T-helper 17 cell (primary cell): Measurements from ENCODE around the gene ANO7. TPM values are rescaled to one million over a fixed set of nuclear protein-coding genes. Genes with fewer than 3 reads are reported as not detected.

Source experiments
- ATAC-seq: fragments of 150-1000 bp; cut with Tn5 transposase; 2 replicates; pipeline ENCODE4 v1.10.0; 2021; ENCODE audit warnings: mild to moderate bottlenecking, moderate library complexity
- DNase-seq, 3 donors: peaks; one replicate each; pipeline versions ENCODE4 v3.0.0 to v3.0.0-alpha.2; 2020 to 2021
- H3K9me3 ChIP-seq: one replicate; pipeline ENCODE4 v1.7.0; 2013; ENCODE audit warnings: low read length, mild to moderate bottlenecking; ENCODE audit not compliant: control insufficient read depth, poor library complexity, severe bottlenecking
- H3K27ac Mint-ChIP-seq: one replicate; pipeline ENCODE4 v1.8.0; 2022; ENCODE audit warnings: mild to moderate bottlenecking, moderate library complexity, mixed read lengths
- H3K27me3 Mint-ChIP-seq: one replicate; pipeline ENCODE4 v1.8.0; 2022; ENCODE audit warnings: mixed read lengths
- H3K36me3 Mint-ChIP-seq: one replicate; pipeline ENCODE4 v1.8.0; 2022; ENCODE audit warnings: low read depth, mixed read lengths
- H3K4me1 Mint-ChIP-seq: one replicate; pipeline ENCODE4 v1.8.0; 2022; ENCODE audit warnings: mild to moderate bottlenecking, mixed read lengths
- H3K4me3 Mint-ChIP-seq: one replicate; pipeline ENCODE4 v1.8.0; 2022; ENCODE audit warnings: mild to moderate bottlenecking, moderate library complexity, mixed read lengths
- total RNA-seq, 4 donors: library from RNA in 2 of 4; stranded (reverse) in 2 of 4; gene quantifications; one replicate each; pipeline ENCODE4 v1.2.3 and lab custom pipeline; 2022 to 2026

ANO7 gene
- total RNA-seq, 2 donors from 2014 or later = 0.16 to 0.20 TPM

GRCh38 chr2:241213567-241213966 is 25.1 kb downstream of the ANO7 start:
- no peak overlapping the region for H3K4me3 Mint-ChIP-seq
- H3K27me3 Mint-ChIP-seq = no peaks in the 10 kb centered on the region
- no peaks in the 10 kb centered on the region for H3K9me3 ChIP-seq
- no peak overlapping the region for H3K27ac Mint-ChIP-seq
- ATAC-seq (no peak), DNase-seq (no peak)
- peaks cover 10% of the 10 kb centered on the region for H3K4me1 Mint-ChIP-seq
- no peaks in the 10 kb centered on the region for H3K36me3 Mint-ChIP-seq

- Mint-ChIP-seq H3K4me3 (no peak overlapping the region), H3K27ac (no peak overlapping the region), H3K4me1 (peaks cover 15% of the 10 kb centered on the region), H3K36me3 (no peaks in the 10 kb centered on the region), H3K27me3 (no peaks in the 10 kb centered on the region)
- DNase-seq = no peak
- H3K9me3 ChIP-seq = no peaks in the 10 kb centered on the region
- no peak for ATAC-seq
These were observed 25.7 kb downstream of the ANO7 start for GRCh38 chr2:241214209-241214608.

- Mint-ChIP-seq H3K4me3 (no peak overlapping the region), H3K36me3 (no peaks in the 10 kb centered on the region), H3K4me1 (peaks cover 15% of the 10 kb centered on the region), H3K27me3 (no peaks in the 10 kb centered on the region), H3K27ac (no peak overlapping the region)
- DNase-seq = no peak
- no peaks in the 10 kb centered on the region for H3K9me3 ChIP-seq
- ATAC-seq = no peak
These were observed 26.3 kb downstream of the ANO7 start for GRCh38 chr2:241214766-241215165.

- Mint-ChIP-seq H3K4me3 (no peak overlapping the region), H3K27ac (no peak overlapping the region), H3K36me3 (no peaks in the 10 kb centered on the region), H3K4me1 (peaks cover 18% of the 10 kb centered on the region), H3K27me3 (no peaks in the 10 kb centered on the region)
- ATAC-seq (no peak), DNase-seq (no peak)
- H3K9me3 ChIP-seq = no peaks in the 10 kb centered on the region
These were observed 26.9 kb downstream of the ANO7 start for GRCh38 chr2:241215421-241215820.

- ATAC-seq (no peak), DNase-seq (no peak)
- no peaks in the 10 kb centered on the region for H3K36me3 Mint-ChIP-seq
- H3K9me3 ChIP-seq = no peaks in the 10 kb centered on the region
- H3K4me3 Mint-ChIP-seq = peak overlapping the region; percentile 85
- no peak overlapping the region for H3K27ac Mint-ChIP-seq
- H3K4me1 Mint-ChIP-seq = peaks cover 18% of the 10 kb centered on the region
- no peaks in the 10 kb centered on the region for H3K27me3 Mint-ChIP-seq
These were observed 27.8 kb downstream of the ANO7 start for GRCh38 chr2:241216211-241216761.

GRCh38 chr2:241217320-241218031 is 29.0 kb downstream of the ANO7 start:
- H3K9me3 ChIP-seq = no peaks in the 10 kb centered on the region
- Mint-ChIP-seq H3K4me1 (peaks cover 14% of the 10 kb centered on the region), H3K36me3 (no peaks in the 10 kb centered on the region)

GRCh38 chr2:241218131-241219029 is 29.9 kb downstream of the ANO7 start:
- ATAC-seq (peak; percentile 50), DNase-seq (peak; percentile 23 to 35 (median 31))
- Mint-ChIP-seq H3K27ac (peak overlapping the region; percentile 90), H3K4me1 (peaks cover 14% of the 10 kb centered on the region), H3K27me3 (no peaks in the 10 kb centered on the region), H3K36me3 (no peaks in the 10 kb centered on the region), H3K4me3 (peak overlapping the region; percentile 93)
- no peaks in the 10 kb centered on the region for H3K9me3 ChIP-seq

More at GRCh38 chr2:241217320-241218031, 29.0 kb downstream of the ANO7 start:
- peak in 1 of 3 donors; percentile 25 for DNase-seq
- Mint-ChIP-seq H3K4me3 (peak overlapping the region; percentile 85), H3K27ac (no peak overlapping the region), H3K27me3 (no peaks in the 10 kb centered on the region)
- ATAC-seq = peak; percentile 46

GRCh38 chr2:241219030-241219382 is 30.5 kb downstream of the ANO7 start:
- DNase-seq (no peak), ATAC-seq (no peak)
- H3K36me3 Mint-ChIP-seq = no peaks in the 10 kb centered on the region
- no peaks in the 10 kb centered on the region for H3K9me3 ChIP-seq
- H3K4me3 Mint-ChIP-seq = peak overlapping the region; percentile 93
- H3K27me3 Mint-ChIP-seq = no peaks in the 10 kb centered on the region
- H3K27ac Mint-ChIP-seq = peak overlapping the region; percentile 90
- H3K4me1 Mint-ChIP-seq = peaks cover 15% of the 10 kb centered on the region

GRCh38 chr2:241219856-241220356 is 31.4 kb downstream of the ANO7 start:
- Mint-ChIP-seq H3K27ac (no peak overlapping the region), H3K27me3 (no peaks in the 10 kb centered on the region), H3K4me3 (peak overlapping the region; percentile 31), H3K4me1 (peaks cover 23% of the 10 kb centered on the region), H3K36me3 (no peaks in the 10 kb centered on the region)
- no peaks in the 10 kb centered on the region for H3K9me3 ChIP-seq
- DNase-seq (no peak), ATAC-seq (no peak)

DNA sequence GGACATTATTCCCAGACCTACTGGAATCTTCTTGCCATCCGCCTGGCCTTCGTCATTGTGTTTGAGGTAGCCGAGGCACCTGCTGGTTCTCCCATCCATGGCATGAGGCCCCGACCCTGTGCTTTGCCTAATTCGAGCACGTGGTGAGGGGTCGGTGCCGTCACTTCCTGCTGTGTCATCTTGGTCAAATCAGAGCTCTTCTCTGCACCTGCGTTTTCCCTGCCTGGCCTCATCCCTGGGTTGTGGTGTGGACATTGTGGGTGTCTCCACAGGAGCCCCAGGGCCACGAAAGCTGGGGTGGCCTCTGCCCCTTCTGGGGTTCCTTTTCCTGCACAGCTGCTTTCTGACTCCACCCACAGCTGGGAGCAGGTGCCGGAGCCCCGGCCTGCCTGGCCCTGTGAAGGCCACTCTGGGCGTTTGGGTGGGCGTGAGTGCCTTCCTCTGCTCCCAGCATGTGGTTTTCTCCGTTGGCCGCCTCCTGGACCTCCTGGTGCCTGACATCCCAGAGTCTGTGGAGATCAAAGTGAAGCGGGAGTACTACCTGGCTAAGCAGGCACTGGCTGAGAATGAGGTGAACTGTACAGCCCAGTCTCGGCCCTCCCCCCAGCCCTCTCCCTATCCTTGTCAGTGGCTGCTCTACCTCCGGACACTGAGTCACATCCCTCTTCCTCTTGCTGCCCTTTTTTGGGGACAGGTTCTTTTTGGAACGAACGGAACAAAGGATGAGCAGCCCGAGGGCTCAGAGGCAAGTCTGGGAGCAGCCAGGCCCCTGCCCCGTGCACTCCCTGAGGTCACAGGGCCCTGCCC is 34.9 kb downstream of the ANO7 start:
- no peak for ATAC-seq

GRCh38 chr2:241224018-241224850 is 35.8 kb downstream of the ANO7 start:
- no peaks in the 10 kb centered on the region for H3K36me3 Mint-ChIP-seq

More for the DNA sequence above, 34.9 kb downstream of the ANO7 start:
- Mint-ChIP-seq H3K36me3 (no peaks in the 10 kb centered on the region), H3K27ac (no peak overlapping the region), H3K4me1 (peaks cover 20% of the 10 kb centered on the region), H3K4me3 (peak overlapping the region; percentile 43), H3K27me3 (no peaks in the 10 kb centered on the region)
- no peaks in the 10 kb centered on the region for H3K9me3 ChIP-seq
- no peak for DNase-seq

DNA sequence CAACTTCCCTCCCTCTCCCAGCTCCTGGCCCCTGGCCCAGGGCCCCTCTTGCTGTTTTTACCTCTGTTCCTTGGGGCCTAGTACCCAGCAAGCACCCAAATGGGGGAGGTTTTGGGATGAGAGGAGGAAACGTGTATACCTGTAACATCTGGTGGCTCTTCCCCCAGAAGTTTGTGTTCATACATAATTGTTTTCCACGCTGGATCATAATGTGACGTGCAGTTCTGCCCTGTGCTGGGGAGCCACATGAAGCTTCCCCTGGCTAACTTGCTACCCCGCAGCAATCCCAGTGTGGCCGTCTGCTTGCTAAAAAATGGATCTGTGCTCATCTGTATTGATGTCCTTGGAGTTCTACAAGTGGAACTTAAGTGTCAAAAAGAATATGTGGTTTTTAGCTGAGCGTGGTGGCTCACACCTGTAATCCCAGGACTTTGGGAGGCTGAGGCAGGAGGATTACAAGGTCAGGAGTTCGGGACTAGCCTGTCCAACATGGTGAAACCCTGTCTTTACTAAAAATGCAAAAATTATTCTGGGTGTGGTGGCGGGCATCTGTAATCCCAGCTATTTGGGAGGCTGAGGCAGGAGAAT is 36.5 kb downstream of the ANO7 start:
- peaks cover 14% of the 10 kb centered on the region for H3K4me1 Mint-ChIP-seq
- H3K4me3 Mint-ChIP-seq = no peak overlapping the region
- no peaks in the 10 kb centered on the region for H3K27me3 Mint-ChIP-seq
- no peaks in the 10 kb centered on the region for H3K9me3 ChIP-seq
- DNase-seq (no peak), ATAC-seq (no peak)
- H3K27ac Mint-ChIP-seq = peak overlapping the region; percentile 73
- no peaks in the 10 kb centered on the region for H3K36me3 Mint-ChIP-seq

More at GRCh38 chr2:241224018-241224850, 35.8 kb downstream of the ANO7 start:
- Mint-ChIP-seq H3K4me3 (no peak overlapping the region), H3K27me3 (no peaks in the 10 kb centered on the region), H3K27ac (peak overlapping the region; percentile 69), H3K4me1 (peaks cover 15% of the 10 kb centered on the region)
- ATAC-seq (no peak), DNase-seq (no peak)
- H3K9me3 ChIP-seq = no peaks in the 10 kb centered on the region
